HG03175 (cell line): ENCODE results near the gene PRR13.
"Not testable (repeated sequence)": the region's sequence is repeated elsewhere in the genome, so short reads cannot be mapped to it uniquely, and the experiment has no call there.

Source experiments
- ATAC-seq: cut with Tn5 transposase; IDR thresholded peaks from one replicate; pipeline ENCODE4 v1.9.1; 2021; ENCODE audit warnings: mild to moderate bottlenecking, moderate library complexity; ENCODE audit not compliant: unreplicated experiment

PRR13 gene

DNA sequence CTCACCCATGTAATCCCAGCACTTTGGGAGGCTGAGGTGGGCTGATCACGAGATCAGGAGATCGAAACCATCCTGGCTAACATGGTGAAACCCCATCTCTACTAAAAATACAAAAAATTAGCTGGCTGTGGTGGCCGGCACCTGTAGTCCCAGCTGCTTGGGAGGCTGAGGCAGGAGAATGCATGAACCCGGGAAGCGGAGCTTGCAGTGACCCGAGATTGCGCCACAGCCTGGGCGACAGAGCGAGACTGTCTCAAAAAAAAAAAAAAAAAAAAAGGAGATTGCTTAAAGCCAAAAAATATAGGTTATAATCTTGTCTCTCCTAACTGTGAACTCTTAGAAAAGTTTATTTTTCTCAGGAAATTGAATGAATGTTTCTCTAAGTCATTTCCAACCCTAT is 6.2 kb upstream of the PRR13 start:
- ATAC-seq, result not testable (repeated sequence)

- not testable (repeated sequence) for ATAC-seq
Measured at GRCh38 chr12:53439582-53439981, 2.0 kb upstream of the PRR13 start.

GRCh38 chr12:53443955-53444354 is 2.4 kb downstream of the PRR13 start:
- ATAC-seq, result no peak

DNA sequence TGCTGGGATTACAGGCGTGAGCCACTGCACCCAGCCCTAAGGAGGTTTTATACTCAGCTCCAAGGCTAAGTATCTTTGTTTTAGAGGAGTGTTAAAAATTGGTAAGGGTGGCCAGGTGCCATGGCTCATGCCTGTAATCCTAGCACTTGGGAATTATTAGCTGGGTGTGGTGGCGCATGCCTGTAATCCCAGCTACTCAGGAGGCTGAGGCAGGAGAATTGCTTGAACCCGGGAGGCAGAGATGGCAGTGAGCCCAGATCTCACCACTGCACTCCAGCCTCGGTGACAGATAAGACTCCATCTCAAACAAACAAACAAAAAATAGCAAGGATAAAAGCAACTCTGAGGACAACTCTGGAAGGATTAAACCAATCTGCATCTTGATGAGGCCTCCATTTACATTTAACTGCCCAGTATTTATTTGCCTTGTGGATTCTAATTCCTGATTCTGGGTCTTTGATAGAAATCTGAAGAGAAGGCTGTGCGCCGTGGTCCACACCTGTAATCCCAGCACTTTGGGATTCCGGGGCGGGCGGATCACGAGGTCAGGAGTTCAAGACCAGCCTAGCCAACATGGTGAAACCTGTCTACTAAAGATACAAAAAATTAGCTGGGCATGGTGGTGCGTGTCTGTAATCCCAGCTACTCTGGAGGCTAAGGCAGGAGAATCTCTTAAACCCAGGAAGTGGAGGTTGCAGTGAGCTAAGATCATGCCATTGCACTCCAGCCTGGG is 3.2 kb downstream of the PRR13 start:
- ATAC-seq, result not testable (repeated sequence)

GRCh38 chr12:53450936-53451335 is 9.4 kb downstream of the PRR13 start:
- ATAC-seq, result no peak

GRCh38 chr12:53451661-53452158 is 10.2 kb downstream of the PRR13 start, which contains the start of gene PCBP2:
TSS of gene PCBP2 (plus strand) at chr12:53452102. CDS start at chr12:53454801, 2,699 bp downstream.
- peak; percentile 97 for ATAC-seq

DNA sequence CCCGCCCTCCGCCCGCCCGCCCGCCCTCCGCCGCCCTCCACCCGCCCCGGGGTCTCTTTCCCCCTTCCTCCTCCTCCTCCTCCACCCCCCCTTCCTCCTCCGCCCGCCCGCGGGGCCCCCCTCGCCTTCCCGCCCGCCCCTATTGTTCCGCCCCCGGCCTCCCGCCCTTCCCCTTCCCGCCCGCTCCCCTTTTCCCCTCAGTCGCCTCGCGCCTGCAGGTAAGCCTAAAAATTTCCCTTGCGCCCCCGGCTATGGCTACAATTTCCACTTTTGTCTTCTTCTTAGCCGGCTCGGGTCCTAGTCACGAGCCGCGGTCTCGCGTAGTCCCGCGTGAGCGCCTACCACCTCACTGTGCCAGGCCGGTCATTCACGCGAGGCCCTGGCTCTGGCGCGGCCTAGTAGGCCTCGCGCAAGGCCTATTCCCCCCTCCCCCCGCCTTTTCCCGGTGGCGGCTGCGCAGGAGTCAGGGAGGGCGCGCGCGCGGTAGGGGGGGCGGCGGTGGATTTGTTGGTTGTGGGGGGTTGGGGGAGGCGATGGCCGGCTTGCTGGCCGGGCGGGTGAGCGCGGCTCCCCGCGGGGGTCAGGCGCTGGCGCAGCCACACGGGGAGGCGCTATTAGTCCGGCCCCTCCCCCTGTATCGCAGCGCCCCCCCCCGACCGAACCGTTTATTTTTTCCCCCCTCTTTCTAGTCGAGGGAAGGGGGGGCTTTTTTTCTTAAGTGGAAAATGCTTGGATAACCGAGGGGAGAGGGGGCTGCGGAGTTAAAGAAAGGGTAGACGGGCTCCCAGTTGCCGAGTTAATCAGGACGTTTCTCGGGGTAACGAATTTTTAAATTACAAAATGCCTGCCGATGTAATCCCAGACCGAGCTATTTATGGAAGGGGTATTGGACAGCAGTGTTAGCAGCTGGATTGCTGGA is 10.9 kb downstream of the PRR13 start:
- ATAC-seq, result no peak

GRCh38 chr12:53453953-53454640 is 12.6 kb downstream of the PRR13 start:
- ATAC-seq, result no peak

DNA sequence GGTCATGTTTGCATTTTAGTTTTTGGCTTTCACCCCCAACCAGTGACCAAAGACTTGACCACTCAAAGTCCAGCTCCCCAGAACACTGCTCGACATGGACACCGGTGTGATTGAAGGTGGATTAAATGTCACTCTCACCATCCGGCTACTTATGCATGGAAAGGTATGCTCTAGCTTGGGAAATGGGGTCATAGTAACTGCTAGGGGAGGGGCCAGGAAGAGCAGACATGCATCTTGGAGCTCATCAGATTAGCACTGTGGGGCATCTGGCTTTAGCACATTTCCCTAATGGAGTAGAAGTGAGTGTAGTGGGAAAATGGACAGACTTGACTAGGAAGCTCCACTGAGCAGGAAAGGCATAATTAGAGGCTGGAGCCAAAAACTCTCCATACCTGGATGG is 13.2 kb downstream of the PRR13 start:
- no peak for ATAC-seq

DNA sequence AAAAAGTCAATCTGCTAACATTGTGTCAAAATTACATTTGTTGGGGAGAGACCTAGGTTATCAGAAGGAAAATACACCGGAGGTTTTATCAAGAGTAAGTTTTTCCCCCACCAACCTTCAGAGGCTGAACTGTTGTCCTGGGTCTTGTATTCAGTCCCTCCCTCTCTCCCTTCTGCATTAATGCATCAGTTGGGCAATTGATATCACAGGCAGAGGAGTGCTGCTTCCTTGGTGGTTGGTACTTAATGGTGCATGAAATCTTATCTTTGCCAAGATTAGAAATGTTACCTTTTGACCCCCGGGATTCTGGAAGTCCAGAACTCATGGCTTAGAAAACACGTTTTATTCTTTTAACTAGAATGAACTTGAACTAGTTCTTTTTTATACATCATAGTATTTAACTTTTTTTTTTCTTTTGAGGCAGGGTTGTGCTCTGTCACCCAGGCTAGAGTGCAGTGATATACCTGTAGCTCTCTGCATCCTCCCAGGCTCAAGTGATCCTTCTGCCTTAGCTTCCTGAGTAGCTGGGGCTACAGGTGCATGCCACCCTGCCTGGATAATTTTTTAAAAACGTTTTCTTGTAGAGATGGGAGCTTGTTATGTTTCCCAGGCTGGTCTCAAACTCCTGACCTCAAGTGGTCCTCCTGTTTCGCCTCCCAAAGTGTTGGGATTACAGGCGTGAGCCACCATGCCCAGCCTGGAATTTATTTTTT is 15.3 kb downstream of the PRR13 start:
- no peak for ATAC-seq

GRCh38 chr12:53459097-53459496 is 17.6 kb downstream of the PRR13 start:
- no peak for ATAC-seq

DNA sequence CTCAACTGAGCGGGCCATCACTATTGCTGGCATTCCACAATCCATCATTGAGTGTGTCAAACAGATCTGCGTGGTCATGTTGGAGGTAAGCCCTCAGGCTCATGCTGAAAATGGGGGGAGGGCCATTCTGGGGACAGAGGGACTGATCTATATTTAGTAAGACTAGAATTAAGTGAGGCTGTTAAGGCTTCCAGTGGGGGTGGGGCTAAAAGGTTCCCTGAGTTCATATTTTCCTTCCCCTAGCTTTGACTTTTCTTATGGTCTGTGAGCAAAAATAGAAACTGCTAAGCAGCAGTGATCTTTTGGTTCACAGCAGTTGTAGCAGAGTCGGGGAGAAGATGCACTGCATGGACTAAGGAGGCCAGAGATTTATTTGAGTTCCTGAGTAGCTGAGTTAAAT is 19.5 kb downstream of the PRR13 start:
- ATAC-seq, result no peak

DNA sequence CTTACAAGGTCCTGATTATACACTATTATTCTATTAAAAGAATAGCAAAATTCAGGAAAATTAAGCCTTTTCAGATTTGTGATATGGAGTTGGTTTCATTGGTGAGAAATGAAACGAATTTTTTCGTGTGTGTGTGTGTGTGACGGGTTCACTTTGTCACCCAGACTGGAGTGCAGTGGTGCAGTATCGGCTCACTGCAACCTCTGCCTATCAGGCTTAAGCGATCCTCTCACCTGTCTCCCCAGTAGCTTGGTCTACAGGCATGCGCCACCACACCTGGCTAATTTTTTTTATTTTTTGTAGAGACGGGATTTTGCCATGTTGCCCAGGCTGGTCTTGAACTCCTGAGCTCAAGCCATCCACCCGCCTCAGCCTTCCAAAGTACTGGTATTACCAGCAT is 20.1 kb downstream of the PRR13 start:
- no peak for ATAC-seq

DNA sequence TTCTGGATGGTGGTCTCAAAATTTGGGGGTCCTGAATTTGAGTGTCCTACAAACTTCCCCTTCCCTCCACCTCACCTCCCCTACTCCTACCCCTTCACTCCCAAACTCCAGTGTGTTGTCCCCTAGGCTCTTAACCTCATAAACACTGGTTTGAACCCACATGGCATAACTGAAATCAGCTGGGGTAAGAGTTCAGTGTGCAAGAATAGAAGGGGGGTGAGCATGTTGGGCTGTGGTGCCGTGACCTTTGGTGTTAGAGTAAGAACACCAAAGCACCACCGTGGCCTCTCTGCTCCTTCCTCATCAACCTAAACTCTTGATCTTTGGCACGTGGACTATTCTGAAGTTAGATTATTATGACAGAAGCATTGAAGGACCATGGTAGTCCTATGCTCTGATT is 21.4 kb downstream of the PRR13 start:
- no peak for ATAC-seq

DNA sequence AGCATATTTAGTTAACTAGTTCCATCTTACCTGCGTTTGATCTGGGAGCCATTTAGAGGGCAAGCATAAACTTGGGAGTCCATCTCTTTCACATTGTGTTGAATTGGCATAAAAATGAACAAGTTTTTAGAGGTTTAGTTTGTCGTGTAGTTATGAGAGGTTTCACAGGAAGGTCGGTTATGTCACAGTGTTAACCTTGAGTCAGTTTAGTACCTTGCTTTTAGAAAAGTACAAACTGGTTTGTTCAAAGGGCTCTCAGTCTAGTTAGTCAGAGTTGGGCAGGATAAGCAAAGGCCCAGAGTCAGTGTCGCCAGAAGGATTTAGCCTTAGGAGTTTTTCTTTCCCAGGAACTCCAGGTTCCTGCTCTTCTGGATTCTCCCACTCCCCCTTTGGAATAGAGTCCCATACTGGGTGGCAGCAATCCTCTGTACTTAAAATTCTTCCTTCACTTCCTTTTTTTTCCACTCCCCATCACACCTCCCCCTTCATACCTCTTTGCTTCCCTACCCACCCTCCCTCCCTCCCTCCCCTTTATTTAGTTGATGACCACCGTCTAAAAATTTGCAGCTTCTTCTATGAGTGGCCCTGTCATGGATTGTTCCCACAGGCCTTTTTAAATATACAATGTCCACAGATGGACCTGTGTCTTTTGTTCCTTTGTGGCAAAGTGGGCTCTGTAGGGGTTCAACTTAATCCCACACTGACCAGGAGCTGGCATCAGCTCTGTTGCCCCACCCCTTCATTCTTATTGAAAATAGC is 22.4 kb downstream of the PRR13 start:
- ATAC-seq, result no peak

DNA sequence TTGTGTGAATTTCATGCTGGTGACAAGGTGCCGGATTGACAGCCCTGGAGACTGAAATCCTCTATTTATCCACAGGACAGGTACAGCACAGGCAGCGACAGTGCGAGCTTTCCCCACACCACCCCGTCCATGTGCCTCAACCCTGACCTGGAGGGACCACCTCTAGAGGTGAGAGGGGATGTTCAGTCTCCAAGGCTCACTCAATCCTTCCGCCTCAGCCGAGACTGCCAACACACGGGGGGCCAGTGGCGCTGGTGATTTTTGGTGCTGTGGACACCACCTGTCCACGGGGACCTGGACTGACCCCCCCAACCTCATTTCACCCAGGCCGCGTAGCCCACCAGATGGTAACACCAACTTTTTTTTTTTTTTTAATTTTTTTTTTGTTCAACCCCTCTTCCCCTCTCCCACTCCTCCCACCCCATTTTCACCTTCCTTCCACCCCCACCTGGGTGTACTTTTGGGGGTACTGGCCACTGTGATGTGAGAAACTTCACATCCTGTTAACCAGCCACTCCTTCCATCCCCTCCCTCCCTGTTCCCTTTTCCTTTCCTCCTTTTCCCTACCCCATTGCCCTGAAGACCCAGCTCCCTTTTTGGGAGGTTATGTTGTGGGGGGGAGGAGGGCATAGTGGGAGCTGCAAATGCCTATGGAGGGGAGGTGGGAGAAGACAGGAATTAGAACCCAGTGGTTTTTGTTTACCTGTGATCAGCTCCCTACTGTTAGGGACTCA is 23.3 kb downstream of the PRR13 start:
- ATAC-seq, result no peak

- ATAC-seq, result no peak
Measured at GRCh38 chr12:53465679-53466078, 24.1 kb downstream of the PRR13 start.

DNA sequence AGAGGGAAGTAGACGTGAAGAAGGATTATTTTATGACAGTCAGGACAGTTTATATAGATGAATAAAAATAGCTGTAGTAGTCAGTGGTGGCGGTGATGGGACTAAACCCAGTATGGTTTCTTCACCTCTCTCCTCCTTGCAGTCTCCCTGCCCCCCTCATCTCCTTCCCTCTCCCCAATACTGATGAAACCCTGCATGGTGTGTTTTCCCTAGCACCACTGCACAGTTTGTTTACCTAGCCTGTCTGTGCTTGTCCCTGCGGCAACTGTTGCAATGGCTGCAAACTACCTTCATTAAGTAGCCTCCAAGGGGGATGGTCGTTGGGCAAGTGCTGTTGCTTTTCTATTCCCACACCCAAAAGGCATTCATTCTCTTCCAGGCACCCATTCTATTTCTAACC is 25.1 kb downstream of the PRR13 start:
- no peak for ATAC-seq

GRCh38 chr12:53467082-53467481 is 25.5 kb downstream of the PRR13 start:
- ATAC-seq, result no peak
